ENCODE measurements around the gene ARHGAP6.

Gene ARHGAP6

GRCh38 chrX:11541510-11541909 is 124.2 kb downstream of the ARHGAP6 start:
- no peak for TF ChIP-seq CTCF (IDR thresholded peaks at IDR 0.05; ENCODE audit: low read depth, low read length)
- no peak for DNase-seq (ENCODE audit: extremely low read depth, low read depth)

GRCh38 chrX:11540532-11541377 is 125.0 kb downstream of the ARHGAP6 start:
- no peak for DNase-seq (ENCODE audit: extremely low read depth, low read depth)
- no peak; the same call in 1 of the 2 replicates for TF ChIP-seq CTCF (IDR thresholded peaks at IDR 0.05; ENCODE audit: low read depth, low read length)

- TF ChIP-seq CTCF (IDR thresholded peaks at IDR 0.05; ENCODE audit: low read depth, low read length) = no peak
- DNase-seq (ENCODE audit: extremely low read depth, low read depth) = no peak
Measured at GRCh38 chrX:11537141-11537540, 128.6 kb downstream of the ARHGAP6 start.

- TF ChIP-seq CTCF (IDR thresholded peaks at IDR 0.05; ENCODE audit: low read depth, low read length) = no peak
- no peak for DNase-seq (ENCODE audit: extremely low read depth, low read depth)
Measured at GRCh38 chrX:11535156-11535919, 130.4 kb downstream of the ARHGAP6 start.

GRCh38 chrX:11533199-11533651 is 132.5 kb downstream of the ARHGAP6 start:
- peak; percentile 60 for DNase-seq (ENCODE audit: extremely low read depth, low read depth)
- TF ChIP-seq CTCF (IDR thresholded peaks at IDR 0.05; ENCODE audit: low read depth, low read length) = peak; percentile 60

- TF ChIP-seq CTCF (IDR thresholded peaks at IDR 0.05; ENCODE audit: low read depth, low read length) = no peak
- no peak for DNase-seq (ENCODE audit: extremely low read depth, low read depth)
Measured at GRCh38 chrX:11532291-11533078, 133.2 kb downstream of the ARHGAP6 start.
